ENCODE measurements around the gene CASP5. TPM values are rescaled to one million over a fixed set of nuclear protein-coding genes. Genes with fewer than 3 reads are reported as not detected.
"Not testable (repeated sequence)": the region's sequence is repeated elsewhere in the genome, so short reads cannot be mapped to it uniquely, and the experiment has no call there.

The CASP5 gene
- 100 to 1,000 TPM in 1 of 2 donors, 10 to 100 TPM in 1; 31.1 to 107 TPM for total RNA-seq
- long read RNA-seq, transcript CASP5-205 (9 exons, 1,237 nt) = minor isoform, 25 of 78 reads
- long read RNA-seq, transcript CASP5-203 (8 exons, 1,023 nt) = minor isoform, 6 of 78 reads
- long read RNA-seq, transcript CASP5-201 (10 exons, 1,414 nt) = major isoform, 31 of 78 reads
- long read RNA-seq, partial matches to known transcripts = 9 of 78 reads
- long read RNA-seq, other reads (novel, unspliced or antisense) = 7 of 78 reads

DNA sequence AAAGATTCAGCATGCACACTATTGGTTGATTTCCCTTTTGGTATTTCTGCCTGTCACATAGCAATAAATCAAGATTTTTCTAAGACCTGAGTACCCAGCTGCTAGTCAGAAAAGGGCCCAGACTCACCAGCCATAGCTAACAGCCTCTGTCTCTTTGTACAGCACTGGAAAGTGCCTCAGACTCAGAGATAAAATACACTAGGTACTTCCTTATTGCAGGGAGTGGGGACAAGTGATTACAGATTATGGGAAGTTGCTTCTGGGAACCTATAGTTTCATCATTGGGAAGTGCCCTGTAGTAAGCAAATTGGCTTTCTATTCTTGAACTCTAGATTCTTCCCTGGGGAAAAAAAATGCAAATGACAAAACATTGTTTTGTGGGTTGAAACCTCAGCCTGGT is at the start of gene CASP5:
Gene CASP5, minus strand, starts transcription at position 166 of the 400 bp plus-strand sequence. Its CDS starts 32 bp downstream, at position 134.
- ATAC-seq = peak; percentile 99
- peak in 1 of 2 donors; percentile 58 for DNase-seq
- intact Hi-C loops (cut with DNase I, micrococcal nuclease) = no loop called here

DNA sequence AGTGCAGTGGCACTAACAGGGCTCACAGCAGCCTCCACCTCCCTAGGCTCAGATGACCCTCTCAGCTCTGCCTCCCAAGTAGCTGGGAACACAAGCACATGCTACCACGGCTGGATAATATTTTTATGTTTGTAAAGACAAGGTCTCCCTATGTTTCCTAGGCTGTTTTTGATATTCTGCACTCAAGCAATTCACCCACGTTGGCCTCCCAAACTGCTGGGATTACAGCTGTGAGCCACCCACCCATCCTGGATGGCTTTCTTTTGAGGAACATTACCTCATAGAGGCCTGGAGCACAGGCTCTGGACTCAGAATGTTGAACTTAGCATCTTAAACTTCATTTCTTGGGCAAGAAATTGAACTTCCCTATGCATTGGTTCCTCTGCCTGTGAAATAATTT is 49.1 kb upstream of the CASP5 start:
- ATAC-seq; intact Hi-C loops (cut with DNase I, micrococcal nuclease); DNase-seq: not testable (repeated sequence)

DNA sequence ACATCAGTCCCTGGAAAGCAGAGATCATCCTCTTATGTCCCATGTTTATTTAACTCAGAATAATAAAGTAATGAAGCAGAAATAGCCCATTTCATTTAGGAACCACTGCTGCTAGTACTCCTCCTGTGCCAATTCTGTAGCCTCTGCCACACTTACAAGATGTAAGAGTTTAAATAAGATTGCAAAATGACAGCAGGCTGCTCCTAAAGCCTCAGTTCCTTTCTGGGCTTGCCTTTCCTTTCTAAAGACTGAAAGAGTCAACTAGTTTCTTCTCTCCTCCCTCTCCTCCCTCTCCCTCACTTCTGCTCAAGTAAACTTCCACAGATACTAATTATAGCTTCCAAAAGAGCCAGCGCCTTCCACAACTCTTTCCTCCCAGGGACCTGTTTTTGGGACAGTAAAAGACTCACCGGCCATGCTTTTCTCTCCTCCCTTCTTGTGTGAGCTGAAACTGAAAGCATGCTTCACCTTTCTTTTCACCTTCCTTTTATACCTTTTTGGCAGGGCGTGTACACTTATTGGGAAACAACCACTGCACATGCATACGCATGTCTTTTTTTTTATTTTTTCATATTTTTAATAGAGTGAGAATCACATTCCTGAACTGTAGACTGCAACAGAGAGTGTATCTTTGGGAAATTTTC is 48.2 kb upstream of the CASP5 start:
- intact Hi-C loops (cut with DNase I, micrococcal nuclease) = no loop called here
- ATAC-seq (peak; percentile 32), DNase-seq (no peak)

DNA sequence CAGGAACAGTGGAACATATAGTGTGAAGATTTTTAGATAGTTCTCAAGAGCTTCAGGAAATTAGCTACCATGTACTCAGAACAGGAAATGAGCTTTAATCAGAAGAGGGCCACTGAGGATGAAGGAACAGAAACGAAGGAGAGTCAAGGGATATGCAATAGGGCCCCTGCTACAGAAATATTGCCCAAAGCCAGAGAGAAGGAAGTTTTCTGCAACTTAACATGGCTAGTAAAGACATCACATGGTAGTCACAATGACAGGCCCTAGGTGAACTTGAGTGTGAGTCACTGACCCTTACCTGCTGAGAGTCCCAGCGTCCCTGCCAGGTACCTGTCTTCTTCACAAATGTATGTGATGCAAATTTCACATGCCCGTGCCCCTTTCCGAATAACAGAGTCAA is 47.3 kb upstream of the CASP5 start:
- DNase-seq (no peak), ATAC-seq (no peak)
- intact Hi-C loops (cut with DNase I, micrococcal nuclease) = no loop called here

DNA sequence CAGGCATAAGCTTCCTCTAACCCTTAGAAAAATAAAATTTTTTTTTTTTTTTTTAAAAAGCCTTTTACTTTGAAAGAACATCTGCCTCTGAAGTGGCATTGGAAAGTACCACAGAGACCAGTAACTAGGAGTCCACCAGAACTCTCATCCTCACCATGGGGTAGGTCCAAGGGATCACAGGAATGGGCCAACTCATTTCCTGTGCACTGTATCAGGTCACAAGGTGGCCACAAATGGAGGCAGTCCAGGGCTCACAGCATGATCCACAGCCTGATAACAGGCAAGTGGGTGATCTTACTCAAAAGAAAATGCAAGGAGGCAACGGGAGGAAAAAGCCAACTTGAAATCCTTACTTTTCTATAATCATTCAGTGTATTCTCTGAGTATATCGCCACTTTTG is 46.8 kb upstream of the CASP5 start:
- ATAC-seq, DNase-seq: not testable (repeated sequence)

DNA sequence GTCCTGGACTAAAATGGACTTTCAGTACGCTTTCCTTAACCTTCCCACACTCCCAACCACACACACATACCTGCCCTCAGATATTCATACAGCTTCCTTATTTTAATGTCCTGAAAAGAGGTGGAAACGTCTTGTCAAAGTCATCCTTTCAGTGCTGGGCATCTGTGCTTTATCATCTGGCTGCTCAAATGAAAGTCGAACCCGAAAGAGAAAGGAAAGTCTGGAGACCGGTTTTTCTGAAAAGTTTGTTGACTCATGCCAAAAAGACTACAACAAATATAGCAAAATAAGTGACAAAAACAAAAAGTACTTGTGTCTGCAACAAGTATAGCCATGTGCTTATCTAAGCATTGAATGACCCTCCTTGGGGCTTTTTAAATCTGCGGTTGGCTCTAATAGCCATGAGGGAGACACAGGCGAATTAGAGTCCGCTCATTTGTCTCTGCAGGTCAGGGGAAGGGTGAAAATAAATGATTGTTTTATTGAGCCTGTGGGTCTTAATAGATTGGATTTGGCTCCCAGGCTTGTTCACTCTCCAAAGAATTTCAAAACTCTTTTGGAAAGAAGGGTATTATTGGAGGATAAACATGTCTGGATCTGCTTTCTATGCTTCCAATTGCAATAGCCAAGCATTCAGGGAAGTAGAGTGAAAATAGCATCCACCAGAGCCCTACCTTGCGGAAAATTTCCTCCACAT is 40.4 kb upstream of the CASP5 start:
- ATAC-seq; intact Hi-C loops (cut with DNase I, micrococcal nuclease); DNase-seq: not testable (repeated sequence)

More for the DNA sequence above, 46.8 kb upstream of the CASP5 start:
- intact Hi-C loops (cut with DNase I, micrococcal nuclease) = not testable (repeated sequence)

DNA sequence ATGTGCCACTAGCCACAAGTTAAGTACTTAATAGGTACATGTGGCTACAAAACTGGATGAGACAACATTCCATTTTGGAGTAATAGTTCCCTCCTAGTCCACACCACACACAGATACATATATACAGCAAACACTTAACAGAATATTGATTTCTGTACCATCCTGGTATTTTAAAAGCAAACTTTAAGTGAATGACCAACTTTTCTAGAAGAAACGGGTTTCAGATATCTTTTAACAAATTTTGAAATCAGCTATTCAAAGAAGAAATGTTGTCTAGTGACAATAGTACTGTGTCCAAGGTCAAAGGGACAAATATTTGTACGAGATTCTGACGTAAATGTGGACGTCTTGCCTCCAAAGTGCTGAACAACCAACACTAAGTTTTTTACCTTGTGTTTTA is 34.5 kb upstream of the CASP5 start:
- ATAC-seq = no peak
- intact Hi-C loops (cut with DNase I, micrococcal nuclease) = no loop called here
- DNase-seq = no peak

DNA sequence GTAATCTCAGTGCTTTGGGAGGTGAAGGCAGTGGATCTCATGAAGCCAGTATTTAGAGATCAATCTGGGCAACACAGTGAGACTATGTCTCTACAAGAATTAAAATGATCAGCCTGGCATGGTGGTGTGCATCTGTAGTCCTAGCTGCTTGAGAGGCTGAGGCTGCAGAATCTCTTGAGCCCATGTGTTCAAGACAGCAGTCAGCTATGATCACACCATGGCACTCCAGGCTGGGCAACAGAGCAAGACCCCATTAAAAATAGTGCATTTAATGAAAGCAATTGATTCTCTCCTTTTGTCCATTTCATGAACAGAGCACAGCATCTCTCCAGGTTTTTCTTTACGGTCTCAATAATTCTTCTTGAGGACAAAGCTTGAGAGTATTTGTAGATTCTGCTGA is 33.5 kb upstream of the CASP5 start:
- ATAC-seq (no peak), DNase-seq (no peak)
- intact Hi-C loops (cut with DNase I, micrococcal nuclease) = no loop called here

DNA sequence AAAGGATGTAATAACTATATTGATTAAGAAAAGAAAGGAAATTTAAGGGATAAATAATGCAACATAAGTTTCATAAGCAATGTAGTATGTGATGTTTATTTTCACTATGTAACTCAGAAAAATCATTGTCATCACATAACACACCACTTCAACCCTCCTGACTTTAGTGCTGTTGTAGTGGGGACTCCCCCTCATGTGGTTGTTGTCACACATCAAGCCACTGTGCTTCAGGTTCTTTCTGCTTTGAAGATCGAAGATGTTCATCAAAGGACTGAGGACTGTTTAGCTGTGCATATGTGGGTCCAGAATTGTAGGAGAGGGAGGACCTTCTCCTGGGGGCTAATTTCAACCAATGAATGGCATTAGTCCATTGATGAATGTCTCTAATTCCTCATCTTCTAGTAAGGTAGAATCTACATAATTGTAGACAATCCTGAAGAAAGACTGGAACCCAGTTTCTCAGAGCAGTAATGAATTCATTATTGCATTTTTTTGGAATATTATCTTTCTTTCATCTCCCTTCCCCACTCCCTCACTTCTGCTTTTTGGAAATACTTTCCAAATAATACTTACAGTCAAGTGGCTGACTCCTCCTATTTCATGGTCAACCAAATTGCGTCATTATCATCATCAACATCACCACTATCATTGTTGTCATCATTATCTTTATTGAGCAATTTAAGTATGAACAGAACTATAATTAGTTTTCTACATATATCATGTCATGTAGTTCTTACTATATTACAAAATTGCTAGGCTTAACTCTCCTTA is 31.9 kb upstream of the CASP5 start:
- ATAC-seq (no peak), DNase-seq (no peak)
- intact Hi-C loops (cut with DNase I, micrococcal nuclease) = no loop called here

DNA sequence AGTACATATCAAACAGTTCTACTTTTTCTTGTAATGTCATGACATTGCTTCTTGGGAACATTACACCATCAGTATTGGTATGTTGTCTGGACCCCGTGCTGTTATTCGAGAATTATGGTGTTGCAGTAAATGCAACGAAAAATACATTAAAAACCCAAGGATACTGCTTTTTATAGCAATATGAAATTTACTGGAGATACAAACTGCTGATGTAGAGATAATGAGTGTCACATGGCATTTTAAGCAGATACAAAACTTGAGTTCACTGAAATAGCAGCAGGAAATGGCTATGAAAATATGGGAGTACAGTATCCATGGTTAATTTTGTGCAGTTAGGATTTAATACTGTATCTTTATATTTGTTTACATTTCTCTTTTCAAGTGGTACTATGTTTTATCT is 29.5 kb upstream of the CASP5 start:
- DNase-seq (no peak), ATAC-seq (no peak)
- intact Hi-C loops (cut with DNase I, micrococcal nuclease) = no loop called here

DNA sequence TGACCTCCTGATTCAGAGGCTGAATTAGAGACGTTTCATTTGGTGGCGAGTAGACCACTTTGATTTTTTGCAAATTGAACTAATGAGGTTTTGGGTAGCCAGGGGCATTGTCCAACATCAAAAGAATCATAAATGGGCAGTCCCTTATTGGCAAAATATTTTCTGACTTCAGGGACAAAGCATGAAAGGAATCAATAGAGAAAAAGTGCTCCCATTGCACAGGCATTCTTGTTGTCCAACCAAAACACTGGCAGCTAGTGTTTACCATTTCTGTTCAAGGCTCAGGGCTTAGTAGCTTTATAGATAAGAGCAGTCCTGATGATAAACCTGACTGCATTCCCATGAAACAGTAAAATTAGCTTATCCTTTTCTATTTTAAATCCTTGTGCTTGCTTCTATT is 28.6 kb upstream of the CASP5 start:
- DNase-seq (no peak), ATAC-seq (no peak)
- intact Hi-C loops (cut with DNase I, micrococcal nuclease) = no loop called here

DNA sequence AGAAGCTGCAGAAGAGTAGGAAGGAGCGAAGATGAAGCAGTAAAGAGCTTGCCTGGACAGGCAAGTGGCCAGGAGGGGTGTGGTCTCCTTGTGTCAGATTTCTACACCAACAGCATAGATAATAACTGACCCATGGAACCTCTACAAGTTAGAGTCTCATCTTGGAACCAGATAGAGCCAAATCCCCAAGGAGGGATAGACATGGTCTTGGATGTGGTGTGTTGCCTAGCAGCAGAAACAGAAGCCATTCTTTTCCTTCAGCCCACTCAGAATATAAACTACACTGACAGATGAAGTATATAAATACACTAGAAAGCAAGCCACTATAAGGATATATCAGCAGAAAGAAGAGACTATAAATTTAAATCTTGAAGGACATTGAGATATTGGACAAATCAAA is 26.5 kb upstream of the CASP5 start:
- DNase-seq (no peak), ATAC-seq (no peak)
- intact Hi-C loops (cut with DNase I, micrococcal nuclease) = no loop called here

DNA sequence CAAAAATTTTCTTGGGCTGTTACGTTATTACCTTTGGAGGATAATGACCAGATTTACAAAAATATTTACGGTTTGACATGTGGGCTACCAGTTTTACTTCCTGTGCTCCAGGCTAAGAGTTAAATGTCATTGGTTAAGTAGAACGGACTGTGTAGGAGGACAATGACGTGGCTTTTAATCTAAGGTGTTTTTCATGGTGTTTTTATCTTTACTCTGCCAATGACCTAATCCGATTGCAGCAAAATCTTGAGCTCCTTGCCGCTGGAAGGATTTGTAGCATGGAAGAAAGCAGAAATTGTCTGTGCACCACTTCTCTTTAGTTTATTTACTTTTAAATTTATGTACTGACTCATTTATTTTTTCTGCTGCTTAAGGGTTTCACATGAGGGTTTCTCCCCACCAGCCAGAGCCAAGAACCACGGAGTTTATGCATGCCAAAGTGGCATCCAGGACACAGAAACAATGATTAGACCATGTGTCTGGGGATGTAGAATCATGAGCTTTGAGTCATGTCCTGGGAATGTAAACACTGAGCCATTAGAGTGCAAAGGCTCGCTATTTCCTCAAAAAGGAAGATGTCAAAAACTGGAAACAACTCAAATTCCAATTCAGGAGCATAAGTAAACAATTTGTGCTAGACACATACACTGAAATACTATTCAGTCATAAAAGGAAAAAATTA is 24.1 kb upstream of the CASP5 start:
- intact Hi-C loops (cut with DNase I, micrococcal nuclease) = no loop called here
- peak; percentile 49 for ATAC-seq
- peak in 1 of 2 donors; percentile 33 for DNase-seq

DNA sequence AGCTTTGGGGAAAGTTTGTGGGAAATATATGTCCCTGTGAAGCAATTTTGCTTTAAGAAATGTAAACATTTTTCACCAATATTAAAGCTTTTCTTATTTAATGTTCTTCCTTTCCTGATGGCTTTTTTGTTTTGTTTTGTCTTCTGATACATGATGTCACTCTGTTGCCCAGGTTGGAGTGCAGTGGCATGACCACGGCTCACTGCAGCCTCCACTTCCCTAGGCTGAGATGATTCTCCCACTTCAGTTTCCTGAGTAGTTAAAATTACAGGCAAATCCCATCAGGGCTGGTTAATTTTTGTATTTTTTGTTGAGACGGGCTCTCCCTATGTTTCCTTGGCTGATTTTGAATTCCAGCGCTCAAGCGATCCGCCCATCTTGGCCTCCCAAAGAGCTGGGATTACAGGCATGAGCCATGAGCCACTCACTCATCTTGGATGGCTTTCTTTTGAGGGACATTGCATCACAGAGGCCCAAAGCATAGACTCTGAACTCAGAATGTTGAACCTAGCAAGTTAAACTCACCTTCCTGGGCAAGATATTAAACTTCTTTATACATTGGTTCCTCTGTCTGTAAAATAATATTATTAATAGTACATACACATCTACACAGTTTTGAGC is 22.8 kb upstream of the CASP5 start:
- ATAC-seq = no peak
- intact Hi-C loops (cut with DNase I, micrococcal nuclease) = no loop called here
- DNase-seq = no peak

DNA sequence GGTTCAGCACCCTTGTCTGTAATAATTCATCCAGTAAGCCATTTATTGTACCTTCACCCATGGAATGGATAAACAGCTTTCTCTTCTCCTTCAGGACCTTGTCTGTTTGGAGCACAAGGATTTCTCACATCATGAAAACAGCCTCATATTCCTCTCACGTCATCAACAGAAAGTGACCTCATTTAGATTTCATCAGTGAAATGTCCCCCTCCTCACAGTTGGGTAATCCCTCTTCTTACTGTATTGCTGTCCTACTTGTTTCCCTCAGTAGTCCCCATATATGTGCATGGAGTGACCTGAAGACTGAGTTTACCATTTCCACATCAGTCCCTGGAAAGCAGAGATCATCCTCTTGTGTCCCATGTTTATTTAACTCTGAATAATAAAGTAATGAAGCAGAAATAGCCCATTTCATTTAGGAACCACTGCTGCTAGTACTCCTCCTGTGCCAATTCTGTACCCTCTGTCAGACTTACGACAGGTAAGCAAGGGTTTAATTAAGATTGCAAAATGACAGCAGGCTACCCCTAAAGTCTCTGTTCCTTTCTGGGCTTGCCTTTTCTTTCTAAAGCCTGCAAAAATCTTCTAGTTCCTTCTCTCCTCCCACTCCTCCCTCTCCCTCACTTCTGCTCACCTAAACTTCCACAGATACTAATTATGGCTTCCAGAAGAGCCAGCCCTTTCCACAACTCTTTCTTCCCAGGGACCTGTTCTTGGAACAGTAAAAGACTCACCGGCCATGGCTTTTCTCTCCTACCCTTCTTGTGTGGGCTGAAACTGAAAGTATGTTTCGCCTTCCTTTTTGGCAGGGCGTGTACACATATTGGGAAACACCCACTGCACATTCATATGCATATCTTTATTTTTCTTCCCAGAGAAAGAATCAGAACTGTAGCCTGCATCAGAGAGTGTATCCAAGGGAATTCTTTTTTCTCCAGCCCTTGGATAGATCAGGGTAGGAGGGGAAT is 21.9 kb upstream of the CASP5 start, which contains the start of gene CARD16:
Gene CARD16, minus strand, starts transcription at position 779 of the 968 bp plus-strand sequence. Its CDS starts 38 bp downstream, at position 741.
- ATAC-seq = peak; percentile 94
- intact Hi-C loops (cut with DNase I, micrococcal nuclease) = not testable (repeated sequence)
- DNase-seq = peak; percentile 37 to 58

DNA sequence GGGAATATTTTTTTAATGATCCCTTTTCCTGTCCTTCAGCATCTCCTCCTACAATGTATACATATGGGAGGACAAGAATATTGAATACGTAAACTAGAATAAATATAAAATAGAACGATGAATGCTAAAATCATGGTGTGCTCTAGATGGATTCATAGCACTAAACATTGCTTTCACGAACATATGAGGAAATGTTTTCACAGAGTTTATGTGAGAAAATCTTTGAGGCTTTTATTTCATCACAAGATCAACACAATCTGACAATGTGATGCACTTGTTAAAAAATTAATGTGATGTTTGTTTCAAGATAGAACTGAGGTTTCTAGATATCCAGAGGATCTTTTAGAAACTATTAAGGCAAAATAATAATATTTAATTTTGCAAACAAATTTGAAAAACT is 19.2 kb upstream of the CASP5 start:
- ATAC-seq = no peak
- intact Hi-C loops (cut with DNase I, micrococcal nuclease) = no loop called here
- DNase-seq = no peak

DNA sequence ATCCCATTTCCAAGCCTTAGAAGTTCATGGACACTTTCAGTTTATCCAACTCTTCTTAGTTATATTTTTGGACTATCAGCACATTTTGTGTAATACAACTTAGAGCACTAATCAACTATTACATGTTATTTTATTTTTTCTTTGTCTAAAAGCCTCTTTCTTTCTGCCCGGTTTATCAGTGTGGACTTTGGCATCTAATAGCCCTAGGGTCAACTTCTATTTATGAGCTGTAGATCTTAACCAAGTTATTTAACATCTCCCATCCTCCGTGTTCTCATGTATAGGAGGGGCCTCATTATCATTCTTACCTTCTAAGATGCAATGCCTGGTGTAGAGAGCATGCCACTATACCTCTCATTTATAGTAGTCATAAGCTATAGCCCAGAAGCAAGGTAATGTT is 17.7 kb upstream of the CASP5 start:
- intact Hi-C loops (cut with DNase I, micrococcal nuclease) = no loop called here
- ATAC-seq = no peak
- no peak for DNase-seq

Data from left colon (tissue), 2 donors.